HepG2 (cell line): ENCODE data around the gene ASAP2. TPM values are rescaled to one million over a fixed set of nuclear protein-coding genes. Genes with fewer than 3 reads are reported as not detected.
A peak's percentile ranks its signal among the peaks of the same experiment; 100 is the strongest.

Experiments used
- AGO1 ChIP-seq: fragments of 200-400 bp; formaldehyde crosslinking; IDR thresholded peaks from 2 replicates; pipeline ENCODE4 v1.6.1; 2017; ENCODE audit warnings: mild to moderate bottlenecking, low read depth, low read length, moderate library complexity; ENCODE audit not compliant: poor library complexity, severe bottlenecking
- CBFB ChIP-seq: sonication (generic); formaldehyde crosslinking; IDR thresholded peaks from 2 replicates; pipeline ENCODE4 v1.4.0; 2020; ENCODE audit warnings: missing genetic modification reagents
- CHD4 ChIP-seq: fragments of 200-600 bp; sonication (generic); IDR thresholded peaks from 2 replicates; pipeline ENCODE4 v1.7.0; 2017; ENCODE audit warnings: mild to moderate bottlenecking, low read length, borderline replicate concordance
- FOXP1 ChIP-seq, 2 experiments: fragments of 450-650 bp in 1 of 2; IDR thresholded peaks; 2 replicates each; pipeline ENCODE4 v1.6.1; 2017 to 2018; ENCODE audit warnings: antibody characterized with exemption in 1 of 2
- GFI1 ChIP-seq: sonication (generic); formaldehyde crosslinking; IDR thresholded peaks from 2 replicates; pipeline ENCODE4 v1.5.0; 2020; ENCODE audit warnings: missing genetic modification reagents, mild to moderate bottlenecking, borderline replicate concordance
- GTF2F1 ChIP-seq: fragments of 150-350 bp; IDR thresholded peaks from 2 replicates; pipeline ENCODE4 v1.6.1; 2014; ENCODE audit warnings: low read length
- ISX ChIP-seq: sonication (generic); formaldehyde crosslinking; conservative IDR thresholded peaks from 2 replicates; pipeline ENCODE4 v1.5.0; 2020; ENCODE audit warnings: missing genetic modification reagents
- KDM3A ChIP-seq: IDR thresholded peaks from 2 replicates; pipeline ENCODE4 v1.6.1; 2018; ENCODE audit warnings: low read depth, missing compliant biosample characterization
- NFKB2 ChIP-seq: sonication (generic); formaldehyde crosslinking; IDR thresholded peaks from 2 replicates; pipeline ENCODE4 v1.4.0; 2020; ENCODE audit warnings: missing genetic modification reagents, borderline replicate concordance
- PHF5A ChIP-seq: IDR thresholded peaks from one replicate; pipeline ENCODE4 v1.6.1; 2018; ENCODE audit warnings: low read depth, missing genetic modification reagents; ENCODE audit not compliant: unreplicated experiment
- RBAK ChIP-seq: sonication (generic); formaldehyde crosslinking; IDR thresholded peaks from 2 replicates; pipeline ENCODE4 v1.5.1; 2020; ENCODE audit warnings: mild to moderate bottlenecking, missing genetic modification reagents
- RELA ChIP-seq: sonication (generic); formaldehyde crosslinking; IDR thresholded peaks from 2 replicates; pipeline ENCODE4 v1.4.0; 2020; ENCODE audit warnings: missing genetic modification reagents
- ZKSCAN8 ChIP-seq: IDR thresholded peaks from 2 replicates; pipeline ENCODE4 v1.6.1; 2016; ENCODE audit warnings: borderline replicate concordance, missing genetic modification reagents, missing compliant biosample characterization
- ZNF460 ChIP-seq: sonication (generic); formaldehyde crosslinking; IDR thresholded peaks from 2 replicates; pipeline ENCODE4 v1.5.1; 2020; ENCODE audit warnings: missing genetic modification reagents, mild to moderate bottlenecking, borderline replicate concordance
- ZNF543 ChIP-seq: sonication (generic); formaldehyde crosslinking; IDR thresholded peaks from 2 replicates; pipeline ENCODE4 v1.4.0; 2020; ENCODE audit warnings: mild to moderate bottlenecking, missing genetic modification reagents
- ZNF615 ChIP-seq: sonication (generic); formaldehyde crosslinking; IDR thresholded peaks from 2 replicates; pipeline ENCODE4 v1.5.0; 2020; ENCODE audit warnings: mild to moderate bottlenecking, missing genetic modification reagents, borderline replicate concordance
- ZNF782 ChIP-seq: sonication (generic); formaldehyde crosslinking; IDR thresholded peaks from 2 replicates; pipeline ENCODE4 v1.4.0; 2020; ENCODE audit warnings: missing genetic modification reagents, mild to moderate bottlenecking, borderline replicate concordance
- ZNF788 ChIP-seq: sonication (generic); formaldehyde crosslinking; IDR thresholded peaks from 2 replicates; pipeline ENCODE4 v1.5.0; 2020; ENCODE audit warnings: mild to moderate bottlenecking, missing genetic modification reagents, borderline replicate concordance
- polyA plus RNA-seq, 8 experiments: library from polyadenylated mRNA; depleted of rRNA in 3 of 8; stranded (reverse) in 7 of 8; unstranded in 1 of 8; fragments of >200 nt; fragmentation: Illumina TruSeq in 4 of 8; extraction: Trizol in 4 of 8; gene quantifications; 2 replicates each; pipeline versions ENCODE4 v1.2.1 to v1.2.3, GENCODE V29; 2011 to 2016; ENCODE audit warnings: low read depth in 4 of 8, missing spikeins in 1 of 8, mixed read lengths in 1 of 8; ENCODE audit not compliant: insufficient read depth in 1 of 8
- total RNA-seq, 5 experiments: library from RNA; depleted of rRNA; stranded (reverse); fragments of >200 nt; fragmentation: Illumina TruSeq; extraction: Trizol; gene quantifications; 2 replicates each; pipeline ENCODE4 v1.2.3, GENCODE V29; 2016; ENCODE audit warnings: low read depth in 1 of 5
- TF ChIP-seq, protein P1 (sequence below): sonication (generic); formaldehyde crosslinking; IDR thresholded peaks from 2 replicates; pipeline ENCODE4 v1.5.0; 2020; ENCODE audit warnings: mild to moderate bottlenecking, missing genetic modification reagents, borderline replicate concordance
- TF ChIP-seq, protein P2 (sequence below): sonication (generic); formaldehyde crosslinking; IDR thresholded peaks from 2 replicates; pipeline ENCODE4 v1.5.0; 2020; ENCODE audit warnings: missing genetic modification reagents, mild to moderate bottlenecking, borderline replicate concordance

ASAP2 gene
- total and polyA plus RNA-seq, 2 of the 13 experiments (the other 11 are each of a cell fraction or from before 2014, with no cell fraction given) = 7.3 to 22.3 TPM

DNA sequence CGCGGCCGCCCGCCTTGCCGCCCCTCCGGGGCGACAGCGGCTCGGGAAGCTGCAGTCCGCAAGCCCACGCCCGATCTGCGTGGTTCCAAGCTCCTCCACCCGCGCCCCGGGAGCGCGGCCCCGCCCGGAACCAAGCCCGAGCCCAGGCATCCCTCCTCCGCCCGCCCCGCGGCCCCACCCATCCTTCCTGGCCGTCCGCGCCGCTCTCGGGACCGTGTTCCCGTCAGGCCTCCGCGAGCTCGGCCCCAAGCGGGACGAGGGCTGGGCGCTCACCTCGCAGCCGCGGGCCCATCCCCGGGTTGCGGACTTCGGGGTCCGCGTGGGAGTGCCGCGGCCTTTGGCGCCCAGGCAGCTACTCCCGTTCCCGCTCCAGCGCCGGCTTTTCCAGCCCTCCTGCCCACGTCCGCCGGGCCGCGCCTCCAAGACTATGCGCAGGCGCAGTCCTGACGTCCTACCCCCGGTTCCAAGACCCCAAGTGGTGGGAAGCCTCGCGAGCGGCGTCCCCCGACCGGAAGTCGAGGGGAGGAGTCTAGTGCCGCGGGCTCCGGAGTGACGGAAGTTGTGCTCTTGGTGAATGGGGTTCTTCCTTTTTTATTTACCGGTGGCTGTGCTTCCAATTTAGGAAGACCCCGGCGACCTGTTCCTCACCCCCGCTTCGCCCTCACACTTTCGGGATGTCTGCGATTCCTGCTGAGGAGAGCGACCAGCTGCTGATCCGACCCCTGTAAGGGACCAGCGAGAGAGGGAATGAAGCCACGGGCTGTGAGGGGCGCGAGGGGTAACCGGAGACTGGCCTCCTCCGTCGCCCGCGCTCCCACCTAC lies 216.7 kb downstream of the ASAP2 start, which contains the start of the genes CPSF3 and ITGB1BP1 (continued):
- TF ChIP-seq, protein P1, sequence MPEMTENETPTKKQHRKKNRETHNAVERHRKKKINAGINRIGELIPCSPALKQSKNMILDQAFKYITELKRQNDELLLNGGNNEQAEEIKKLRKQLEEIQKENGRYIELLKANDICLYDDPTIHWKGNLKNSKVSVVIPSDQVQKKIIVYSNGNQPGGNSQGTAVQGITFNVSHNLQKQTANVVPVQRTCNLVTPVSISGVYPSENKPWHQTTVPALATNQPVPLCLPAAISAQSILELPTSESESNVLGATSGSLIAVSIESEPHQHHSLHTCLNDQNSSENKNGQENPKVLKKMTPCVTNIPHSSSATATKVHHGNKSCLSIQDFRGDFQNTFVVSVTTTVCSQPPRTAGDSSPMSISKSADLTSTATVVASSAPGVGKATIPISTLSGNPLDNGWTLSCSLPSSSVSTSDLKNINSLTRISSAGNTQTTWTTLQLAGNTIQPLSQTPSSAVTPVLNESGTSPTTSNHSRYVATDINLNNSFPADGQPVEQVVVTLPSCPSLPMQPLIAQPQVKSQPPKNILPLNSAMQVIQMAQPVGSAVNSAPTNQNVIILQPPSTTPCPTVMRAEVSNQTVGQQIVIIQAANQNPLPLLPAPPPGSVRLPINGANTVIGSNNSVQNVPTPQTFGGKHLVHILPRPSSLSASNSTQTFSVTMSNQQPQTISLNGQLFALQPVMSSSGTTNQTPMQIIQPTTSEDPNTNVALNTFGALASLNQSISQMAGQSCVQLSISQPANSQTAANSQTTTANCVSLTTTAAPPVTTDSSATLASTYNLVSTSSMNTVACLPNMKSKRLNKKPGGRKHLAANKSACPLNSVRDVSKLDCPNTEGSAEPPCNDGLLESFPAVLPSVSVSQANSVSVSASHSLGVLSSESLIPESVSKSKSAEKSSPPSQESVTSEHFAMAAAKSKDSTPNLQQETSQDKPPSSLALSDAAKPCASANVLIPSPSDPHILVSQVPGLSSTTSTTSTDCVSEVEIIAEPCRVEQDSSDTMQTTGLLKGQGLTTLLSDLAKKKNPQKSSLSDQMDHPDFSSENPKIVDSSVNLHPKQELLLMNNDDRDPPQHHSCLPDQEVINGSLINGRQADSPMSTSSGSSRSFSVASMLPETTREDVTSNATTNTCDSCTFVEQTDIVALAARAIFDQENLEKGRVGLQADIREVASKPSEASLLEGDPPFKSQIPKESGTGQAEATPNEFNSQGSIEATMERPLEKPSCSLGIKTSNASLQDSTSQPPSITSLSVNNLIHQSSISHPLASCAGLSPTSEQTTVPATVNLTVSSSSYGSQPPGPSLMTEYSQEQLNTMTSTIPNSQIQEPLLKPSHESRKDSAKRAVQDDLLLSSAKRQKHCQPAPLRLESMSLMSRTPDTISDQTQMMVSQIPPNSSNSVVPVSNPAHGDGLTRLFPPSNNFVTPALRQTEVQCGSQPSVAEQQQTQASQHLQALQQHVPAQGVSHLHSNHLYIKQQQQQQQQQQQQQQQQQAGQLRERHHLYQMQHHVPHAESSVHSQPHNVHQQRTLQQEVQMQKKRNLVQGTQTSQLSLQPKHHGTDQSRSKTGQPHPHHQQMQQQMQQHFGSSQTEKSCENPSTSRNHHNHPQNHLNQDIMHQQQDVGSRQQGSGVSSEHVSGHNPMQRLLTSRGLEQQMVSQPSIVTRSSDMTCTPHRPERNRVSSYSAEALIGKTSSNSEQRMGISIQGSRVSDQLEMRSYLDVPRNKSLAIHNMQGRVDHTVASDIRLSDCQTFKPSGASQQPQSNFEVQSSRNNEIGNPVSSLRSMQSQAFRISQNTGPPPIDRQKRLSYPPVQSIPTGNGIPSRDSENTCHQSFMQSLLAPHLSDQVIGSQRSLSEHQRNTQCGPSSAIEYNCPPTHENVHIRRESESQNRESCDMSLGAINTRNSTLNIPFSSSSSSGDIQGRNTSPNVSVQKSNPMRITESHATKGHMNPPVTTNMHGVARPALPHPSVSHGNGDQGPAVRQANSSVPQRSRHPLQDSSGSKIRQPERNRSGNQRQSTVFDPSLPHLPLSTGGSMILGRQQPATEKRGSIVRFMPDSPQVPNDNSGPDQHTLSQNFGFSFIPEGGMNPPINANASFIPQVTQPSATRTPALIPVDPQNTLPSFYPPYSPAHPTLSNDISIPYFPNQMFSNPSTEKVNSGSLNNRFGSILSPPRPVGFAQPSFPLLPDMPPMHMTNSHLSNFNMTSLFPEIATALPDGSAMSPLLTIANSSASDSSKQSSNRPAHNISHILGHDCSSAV = peak; percentile 60; the same call in 1 of the 2 replicates
- TF ChIP-seq ZNF543 (CRISPR knock-in tag) = peak; percentile 46; the same call in 1 of the 2 replicates
- TF ChIP-seq ZKSCAN8 (CRISPR knock-in tag) = 0 out of 2 replicates have a peak, but pooled peaks have one; percentile 29
- TF ChIP-seq KDM3A (CRISPR knock-in tag) = peak; percentile 82; the same call in 1 of the 2 replicates
- no peak; the same call in 1 of the 2 replicates for TF ChIP-seq ZNF460 (CRISPR knock-in tag)
- no peak for TF ChIP-seq CHD4
- no peak for TF ChIP-seq FOXP1 (IDR thresholded peaks at IDR 0.05)
- TF ChIP-seq FOXP1 (CRISPR knock-in tag; IDR thresholded peaks at IDR 0.05) = peak; percentile 15; the same call in 1 of the 2 replicates
- 0 out of 2 replicates have a peak, but pooled peaks have one; percentile 54 for TF ChIP-seq ISX
- TF ChIP-seq GTF2F1 = no peak
- TF ChIP-seq, protein P2, sequence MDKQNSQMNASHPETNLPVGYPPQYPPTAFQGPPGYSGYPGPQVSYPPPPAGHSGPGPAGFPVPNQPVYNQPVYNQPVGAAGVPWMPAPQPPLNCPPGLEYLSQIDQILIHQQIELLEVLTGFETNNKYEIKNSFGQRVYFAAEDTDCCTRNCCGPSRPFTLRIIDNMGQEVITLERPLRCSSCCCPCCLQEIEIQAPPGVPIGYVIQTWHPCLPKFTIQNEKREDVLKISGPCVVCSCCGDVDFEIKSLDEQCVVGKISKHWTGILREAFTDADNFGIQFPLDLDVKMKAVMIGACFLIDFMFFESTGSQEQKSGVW = 0 out of 2 replicates have a peak, but pooled peaks have one; percentile 16
- TF ChIP-seq RBAK (CRISPR knock-in tag) = no peak
- no peak for TF ChIP-seq AGO1
- TF ChIP-seq CBFB = peak; percentile 85
- no peak; the same call in 1 of the 2 replicates for TF ChIP-seq NFKB2 (CRISPR knock-in tag)
- peak; percentile 64; the same call in 1 of the 2 replicates for TF ChIP-seq ZNF788 (CRISPR knock-in tag)
- TF ChIP-seq RELA = no peak; the same call in 1 of the 2 replicates
- no peak for TF ChIP-seq ZNF615 (CRISPR knock-in tag)
- peak; percentile 78 for TF ChIP-seq PHF5A (CRISPR knock-in tag)
- peak; percentile 74; the same call in 1 of the 2 replicates for TF ChIP-seq GFI1
- 0 out of 2 replicates have a peak, but pooled peaks have one; percentile 39 for TF ChIP-seq ZNF782 (CRISPR knock-in tag)
